GM12878 (cell line): ENCODE data around the gene NUP37. TPM values are rescaled to one million over a fixed set of nuclear protein-coding genes. Genes with fewer than 3 reads are reported as not detected.
"Not testable (repeated sequence)": the region's sequence is repeated elsewhere in the genome, so short reads cannot be mapped to it uniquely, and the experiment has no call there.

Experiments
- ATAC-seq: fragments of 200-7000 bp; cut with Tn5 transposase; 3 replicates; pipeline ENCODE4 v1.9.1; 2020; ENCODE audit warnings: mild to moderate bottlenecking, moderate library complexity
- BruUV-seq: library from RNA; stranded (reverse); fragments of 400-500 nt; replicated peaks from 2 replicates; lab custom pipeline; 2021; lab: Mats Ljungman, UMichigan
- CTCF ChIA-PET: fragments of 300-600 bp; sonication (Branson Sonifier 250); formaldehyde crosslinking; extraction: SDS; loops from one replicate; lab custom pipeline; 2021; ENCODE audit warnings: inconsistent platforms; lab: Yijun Ruan, JAX
- POLR2A ChIA-PET: fragments of 350-600 bp; formaldehyde crosslinking; extraction: SDS; loops from one replicate; lab custom pipeline; 2021; ENCODE audit warnings: inconsistent platforms; lab: Charles Lee
- RAD21 ChIA-PET: fragments of 300-600 bp; sonication (Branson Sonifier 250); formaldehyde crosslinking; loops from one replicate; lab custom pipeline; 2023; ENCODE audit warnings: antibody characterized with exemption; ENCODE audit not compliant: unreplicated experiment; lab: Charles Lee
- SMC1A ChIA-PET: fragments of 300-600 bp; sonication (Branson Sonifier 250); formaldehyde crosslinking; loops from one replicate; lab custom pipeline; 2023; ENCODE audit not compliant: unreplicated experiment, uncharacterized antibody; lab: Charles Lee
- DNase-seq: peaks from one replicate; pipeline ENCODE4 v3.0.0-alpha.2; 2011; ENCODE audit warnings: low read depth, low spot score
- FAIRE-seq: peaks from 3 replicates; lab custom pipeline; 2011; peaks lifted over from hg19 to GRCh38; lab: Jason Lieb, UNC
- H2AFZ ChIP-seq: 2 replicates; pipeline ENCODE4 v1.6.0; 2011; ENCODE audit warnings: low read depth, low read length, control low read depth; ENCODE audit not compliant: control insufficient read depth
- H3K27ac ChIP-seq: 2 replicates; pipeline ENCODE4 v1.5.1; 2011; ENCODE audit warnings: control low read depth; ENCODE audit not compliant: control insufficient read depth, insufficient read depth
- H3K27me3 ChIP-seq, 2 experiments: replicated peaks in 1 of 2; 2 replicates each; pipeline versions ENCODE4 v1.6.0 to v1.6.1; 2011; ENCODE audit warnings: low read length in 1 of 2; ENCODE audit not compliant: control insufficient read depth in 2 of 2, insufficient read depth in 2 of 2
- H3K36me3 ChIP-seq, 2 experiments: 2 replicates each; pipeline ENCODE4 v1.5.1; 2011; ENCODE audit warnings: low read length in 1 of 2; ENCODE audit not compliant: control insufficient read depth in 2 of 2, insufficient read depth in 2 of 2
- H3K4me1 ChIP-seq: 2 replicates; pipeline ENCODE4 v1.6.1; 2011; ENCODE audit warnings: mild to moderate bottlenecking, low read length, moderate library complexity, mixed read lengths; ENCODE audit not compliant: control insufficient read depth, insufficient read depth
- H3K4me2 ChIP-seq: 2 replicates; pipeline ENCODE4 v1.6.0; 2011; ENCODE audit warnings: control low read depth; ENCODE audit not compliant: control insufficient read depth, insufficient read depth
- H3K4me3 ChIP-seq: fragments of 200-600 bp; sonication (generic); 2 replicates; pipeline ENCODE4 v1.5.1; 2016
- H3K79me2 ChIP-seq: 2 replicates; pipeline ENCODE4 v1.6.0; 2011; ENCODE audit warnings: low read length; ENCODE audit not compliant: control insufficient read depth, insufficient read depth
- H3K9ac ChIP-seq: 2 replicates; pipeline ENCODE4 v1.8.0; 2011; ENCODE audit warnings: low read length, control low read depth, mixed read lengths; ENCODE audit not compliant: control insufficient read depth, insufficient read depth
- H3K9me3 ChIP-seq: replicated peaks from 3 replicates; pipeline ENCODE4 v1.5.1; 2011; ENCODE audit warnings: mild to moderate bottlenecking, low read length; ENCODE audit not compliant: control insufficient read depth, insufficient read depth
- H4K20me1 ChIP-seq: 2 replicates; pipeline ENCODE4 v1.6.0; 2011; ENCODE audit not compliant: control insufficient read depth, insufficient read depth
- BMI1 ChIP-seq: fragments of 450-650 bp; IDR thresholded peaks from 2 replicates; pipeline ENCODE4 v1.6.1; 2016; ENCODE audit warnings: mild to moderate bottlenecking, moderate library complexity, borderline replicate concordance
- CHD4 ChIP-seq: fragments of 200-600 bp; sonication (generic); IDR thresholded peaks from 2 replicates; pipeline ENCODE4 v1.6.1; 2016; ENCODE audit warnings: mild to moderate bottlenecking
- CREM ChIP-seq: IDR thresholded peaks from 2 replicates; pipeline ENCODE4 v1.6.1; 2014; ENCODE audit warnings: antibody characterized with exemption, low read depth
- IRF4 ChIP-seq: IDR thresholded peaks from 2 replicates; pipeline ENCODE4 v1.6.1; 2011; ENCODE audit warnings: low read depth, low read length
- MEF2B ChIP-seq: fragments of 450-650 bp; IDR thresholded peaks from 2 replicates; pipeline ENCODE4 v1.6.1; 2018; ENCODE audit warnings: mild to moderate bottlenecking, moderate library complexity; ENCODE audit not compliant: partially characterized antibody, poor library complexity, severe bottlenecking
- MTA2 ChIP-seq: fragments of 450-650 bp; IDR thresholded peaks from 2 replicates; pipeline ENCODE4 v1.6.1; 2016; ENCODE audit warnings: low read depth, mild to moderate bottlenecking, moderate library complexity
- POLR2AphosphoS5 ChIP-seq: IDR thresholded peaks from 2 replicates; pipeline ENCODE4 v1.6.1; 2011; ENCODE audit warnings: mild to moderate bottlenecking, low read length, inconsistent platforms
- RAD21 ChIP-seq: IDR thresholded peaks from 2 replicates; pipeline ENCODE4 v1.6.1; 2011; ENCODE audit warnings: mild to moderate bottlenecking, low read depth, low read length, moderate library complexity; ENCODE audit not compliant: insufficient read depth
- RB1 ChIP-seq: fragments of 450-650 bp; formaldehyde crosslinking; IDR thresholded peaks from 2 replicates; pipeline ENCODE4 v1.6.1; 2017; ENCODE audit warnings: mild to moderate bottlenecking, borderline replicate concordance
- ZNF274 ChIP-seq: IDR thresholded peaks from one replicate; pipeline ENCODE4 v1.8.0; 2011; ENCODE audit not compliant: insufficient read length, insufficient read depth
- WGBS: methylation state at CpG from one replicate; pipeline ENCODE4 v1.1.6; 2016; ENCODE audit warnings: low lambda C conversion rate; ENCODE audit not compliant: insufficient replicate concordance, insufficient coverage; ENCODE audit errors: missing lambda C conversion rate; 5-methylcytosine and 5-hydroxymethylcytosine counted together
- in situ Hi-C: fragments of 300-500 bp; cut with MboI; formaldehyde crosslinking; loops from 9 replicates; pipeline ENCODE4 v1.14.3; 2018; ENCODE audit warnings: mixed read lengths
- intact Hi-C: fragments of 100-400 bp; cut with micrococcal nuclease; formaldehyde crosslinking; loops from one replicate; pipeline ENCODE4 v1.14.2; 2022; ENCODE audit not compliant: unreplicated experiment
- polyA plus RNA-seq, 11 experiments: library from polyadenylated mRNA; depleted of rRNA in 4 of 11; unstranded in 6 of 11; stranded (reverse) in 5 of 11; fragments of >200 nt; fragmentation: Nextera tagmentation in 4 of 11; fragmentation: Illumina TruSeq in 1 of 11; extraction: Ambion mirVana in 4 of 11; extraction: Trizol in 1 of 11; gene quantifications; 1 replicate in 1 of 11; 2 replicates in 10 of 11; pipeline versions ENCODE4 v1.2.1 to v1.2.3, GENCODE V29; 2011 to 2016; ENCODE audit warnings: inconsistent platforms in 2 of 11, missing spikeins in 2 of 11, low read depth in 1 of 11
- total RNA-seq, 4 experiments: library from RNA; depleted of rRNA in 3 of 4; stranded (reverse); fragments of >200 nt in 3 of 4; fragmentation: Illumina TruSeq in 1 of 4; extraction: Trizol in 1 of 4; gene quantifications; 2 replicates each; pipeline versions ENCODE4 v1.2.1 to v1.2.3, GENCODE V29; 2013 to 2021
- TF ChIP-seq, protein P1 (sequence below): fragments of 450-650 bp; IDR thresholded peaks from 2 replicates; pipeline ENCODE4 v1.6.1; 2017; ENCODE audit warnings: mild to moderate bottlenecking, moderate library complexity
- TF ChIP-seq, protein P2 (sequence below): fragments of 150-350 bp; IDR thresholded peaks from 2 replicates; pipeline ENCODE4 v1.6.1; 2014; ENCODE audit warnings: mild to moderate bottlenecking, low read depth, low read length

NUP37 gene
- total and polyA plus RNA-seq, 10 of the 15 experiments (the other 5 are each of a cell fraction or from before 2014, with no cell fraction given), result 51.8 to 250 (median 99.6) TPM

DNA sequence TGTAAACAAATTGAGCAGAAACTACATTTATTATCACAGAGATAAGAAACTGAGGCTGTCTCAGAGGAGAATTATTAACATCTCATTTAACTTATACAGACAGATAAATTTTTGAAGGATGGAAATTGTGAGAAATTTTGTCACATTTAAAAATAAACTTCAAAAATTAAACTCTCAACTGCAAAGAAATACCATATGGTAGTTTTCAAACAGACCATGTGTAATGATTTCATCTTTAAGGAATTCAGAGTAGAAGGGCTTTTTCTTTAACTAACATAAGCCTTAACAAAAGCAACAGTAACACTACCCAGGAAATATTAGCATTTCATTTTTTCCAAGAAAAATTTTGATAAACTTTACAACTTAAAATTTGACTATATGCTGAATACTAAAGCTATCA, 26.6 kb downstream of the NUP37 start:
- H4K20me1 ChIP-seq, result no peaks in the 10 kb centered on the region
- H3K4me3 ChIP-seq, result no peak overlapping the region
- DNase-seq, result no peak
- H3K9ac ChIP-seq, result no peak overlapping the region
- CTCF ChIA-PET, result interaction anchor here (0.7 to 5.3 kb wide), 7 partner anchors 76 to 718 kb away, joined by 3 to 54 read pairs (median 5); no protein-coding TSS in a partner anchor
- H3K4me1 ChIP-seq, result peaks cover 10% of the 10 kb centered on the region
- POLR2A ChIA-PET, result no interaction called here
- H3K9me3 ChIP-seq, result no peaks in the 10 kb centered on the region
- intact Hi-C loops, result loop anchor here (10.0 kb wide), 1 partner anchor 721 kb away; no protein-coding TSS in a partner anchor
- SMC1A ChIA-PET, result interaction anchor here (0.6 to 5.1 kb wide), 12 partner anchors 8 to 647 kb away, joined by 3 to 32 read pairs (median 4); no protein-coding TSS in a partner anchor
- RAD21 ChIA-PET, result interaction anchor here (0.9 to 1.1 kb wide), 2 partner anchors 13 to 152 kb away, joined by 3 read pairs; no protein-coding TSS in a partner anchor
- TF ChIP-seq CREM, result no peak
- no peak for TF ChIP-seq POLR2AphosphoS5
- TF ChIP-seq BMI1, result no peak
- no peak for TF ChIP-seq IRF4
- TF ChIP-seq MTA2, result no peak
- TF ChIP-seq ZNF274, result no peak
- TF ChIP-seq, protein P1, sequence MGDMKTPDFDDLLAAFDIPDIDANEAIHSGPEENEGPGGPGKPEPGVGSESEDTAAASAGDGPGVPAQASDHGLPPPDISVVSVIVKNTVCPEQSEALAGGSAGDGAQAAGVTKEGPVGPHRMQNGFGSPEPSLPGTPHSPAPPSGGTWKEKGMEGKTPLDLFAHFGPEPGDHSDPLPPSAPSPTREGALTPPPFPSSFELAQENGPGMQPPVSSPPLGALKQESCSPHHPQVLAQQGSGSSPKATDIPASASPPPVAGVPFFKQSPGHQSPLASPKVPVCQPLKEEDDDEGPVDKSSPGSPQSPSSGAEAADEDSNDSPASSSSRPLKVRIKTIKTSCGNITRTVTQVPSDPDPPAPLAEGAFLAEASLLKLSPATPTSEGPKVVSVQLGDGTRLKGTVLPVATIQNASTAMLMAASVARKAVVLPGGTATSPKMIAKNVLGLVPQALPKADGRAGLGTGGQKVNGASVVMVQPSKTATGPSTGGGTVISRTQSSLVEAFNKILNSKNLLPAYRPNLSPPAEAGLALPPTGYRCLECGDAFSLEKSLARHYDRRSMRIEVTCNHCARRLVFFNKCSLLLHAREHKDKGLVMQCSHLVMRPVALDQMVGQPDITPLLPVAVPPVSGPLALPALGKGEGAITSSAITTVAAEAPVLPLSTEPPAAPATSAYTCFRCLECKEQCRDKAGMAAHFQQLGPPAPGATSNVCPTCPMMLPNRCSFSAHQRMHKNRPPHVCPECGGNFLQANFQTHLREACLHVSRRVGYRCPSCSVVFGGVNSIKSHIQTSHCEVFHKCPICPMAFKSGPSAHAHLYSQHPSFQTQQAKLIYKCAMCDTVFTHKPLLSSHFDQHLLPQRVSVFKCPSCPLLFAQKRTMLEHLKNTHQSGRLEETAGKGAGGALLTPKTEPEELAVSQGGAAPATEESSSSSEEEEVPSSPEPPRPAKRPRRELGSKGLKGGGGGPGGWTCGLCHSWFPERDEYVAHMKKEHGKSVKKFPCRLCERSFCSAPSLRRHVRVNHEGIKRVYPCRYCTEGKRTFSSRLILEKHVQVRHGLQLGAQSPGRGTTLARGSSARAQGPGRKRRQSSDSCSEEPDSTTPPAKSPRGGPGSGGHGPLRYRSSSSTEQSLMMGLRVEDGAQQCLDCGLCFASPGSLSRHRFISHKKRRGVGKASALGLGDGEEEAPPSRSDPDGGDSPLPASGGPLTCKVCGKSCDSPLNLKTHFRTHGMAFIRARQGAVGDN, result no peak
- no peak for TF ChIP-seq RAD21
- no peak for TF ChIP-seq MEF2B
- no peak for TF ChIP-seq RB1
- no peak for TF ChIP-seq CHD4
- TF ChIP-seq, protein P2, sequence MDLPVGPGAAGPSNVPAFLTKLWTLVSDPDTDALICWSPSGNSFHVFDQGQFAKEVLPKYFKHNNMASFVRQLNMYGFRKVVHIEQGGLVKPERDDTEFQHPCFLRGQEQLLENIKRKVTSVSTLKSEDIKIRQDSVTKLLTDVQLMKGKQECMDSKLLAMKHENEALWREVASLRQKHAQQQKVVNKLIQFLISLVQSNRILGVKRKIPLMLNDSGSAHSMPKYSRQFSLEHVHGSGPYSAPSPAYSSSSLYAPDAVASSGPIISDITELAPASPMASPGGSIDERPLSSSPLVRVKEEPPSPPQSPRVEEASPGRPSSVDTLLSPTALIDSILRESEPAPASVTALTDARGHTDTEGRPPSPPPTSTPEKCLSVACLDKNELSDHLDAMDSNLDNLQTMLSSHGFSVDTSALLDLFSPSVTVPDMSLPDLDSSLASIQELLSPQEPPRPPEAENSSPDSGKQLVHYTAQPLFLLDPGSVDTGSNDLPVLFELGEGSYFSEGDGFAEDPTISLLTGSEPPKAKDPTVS, result no peak
- no peak overlapping the region for H3K27ac ChIP-seq
- no peak for ATAC-seq
- no peaks in the 10 kb centered on the region for H3K79me2 ChIP-seq
- in situ Hi-C loops, result loop anchor here (10.0 kb wide), 1 partner anchor 651 kb away; no protein-coding TSS in a partner anchor
- FAIRE-seq, result peak; percentile 54
- no peaks in the 10 kb centered on the region for H3K27me3 ChIP-seq
- no peak overlapping the region for H2AFZ ChIP-seq
- BruUV-seq, result no TSS peak
- H3K36me3 ChIP-seq, result no peaks in the 10 kb centered on the region; a peak in 3 of 4 replicates
- H3K4me2 ChIP-seq, result no peak overlapping the region

DNA sequence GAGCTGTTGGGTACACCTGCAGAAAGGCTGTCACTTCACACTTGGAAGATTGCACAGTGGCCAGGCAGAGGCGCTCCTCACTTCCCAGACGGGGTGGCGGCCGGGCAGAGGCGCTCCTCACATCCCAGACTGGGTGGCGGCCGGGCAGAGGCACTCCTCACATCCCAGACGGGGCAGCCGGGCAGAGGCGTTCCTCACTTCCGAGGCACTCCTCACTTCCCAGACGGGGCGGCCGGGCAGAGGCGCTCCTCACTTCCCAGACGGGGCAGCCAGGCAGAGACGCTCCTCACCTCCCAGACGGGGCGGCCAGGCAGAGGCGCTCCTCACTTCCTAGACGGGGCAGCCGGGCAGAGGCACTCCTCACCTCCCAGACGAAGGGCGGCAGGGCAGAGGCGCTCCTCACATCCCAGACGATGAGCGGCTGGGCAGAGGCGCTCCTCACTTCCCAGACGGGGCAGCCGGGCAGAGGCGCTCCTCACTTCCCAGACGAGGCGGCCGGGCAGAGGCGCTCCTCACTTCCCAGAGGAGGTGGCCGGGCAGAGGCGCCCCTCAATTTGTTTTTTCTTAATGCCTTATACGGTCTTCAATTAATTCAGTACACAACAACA, 30.6 kb downstream of the NUP37 start:
- FAIRE-seq, intact Hi-C loops: not testable (repeated sequence)

More for the DNA sequence above, 30.6 kb downstream of the NUP37 start:
- H3K9ac ChIP-seq, H3K27ac ChIP-seq, in situ Hi-C loops, H3K9me3 ChIP-seq, H3K36me3 ChIP-seq, RAD21 ChIA-PET, H3K4me1 ChIP-seq, H3K79me2 ChIP-seq, H3K27me3 ChIP-seq, H4K20me1 ChIP-seq, BruUV-seq, DNase-seq, POLR2A ChIA-PET, ATAC-seq, H2AFZ ChIP-seq, H3K4me2 ChIP-seq, H3K4me3 ChIP-seq: not testable (repeated sequence)
- CTCF ChIA-PET, result interaction anchor here (0.7 to 0.9 kb wide), 2 partner anchors 8 to 15 kb away, joined by 3 to 4 read pairs; no protein-coding TSS in a partner anchor
- SMC1A ChIA-PET, result interaction anchor here (0.6 kb wide), 1 partner anchor 10 kb away, joined by 3 read pairs; no protein-coding TSS in a partner anchor
- WGBS, result 97% methylated on average over 32 of the region's 38 CpGs
